Upper lobe of left lung (tissue), 4 donors: Measurements from ENCODE around the gene RBP5.

ENCODE experiments used
- CTCF ChIP-seq, 6 experiments: fragments of 450-650 bp in 4 of 6; fragments of 200-600 bp in 2 of 6; sonication (generic) in 2 of 6; IDR thresholded peaks; one replicate each; pipeline ENCODE4 v1.5.1; 2016 to 2019; ENCODE audit warnings: antibody characterized with exemption in 6 of 6
- EP300 ChIP-seq, 4 donors: sonication (generic); formaldehyde crosslinking; IDR thresholded peaks; one replicate each; pipeline ENCODE4 v1.5.1; 2017; ENCODE audit warnings: antibody characterized with exemption in 4 of 4, control low read depth in 2 of 4
- POLR2A ChIP-seq, 4 donors: fragments of 450-650 bp; IDR thresholded peaks; one replicate each; pipeline ENCODE4 v1.5.1; 2016 to 2017; ENCODE audit warnings: antibody characterized with exemption in 4 of 4, mild to moderate bottlenecking in 2 of 4
- POLR2AphosphoS5 ChIP-seq, 2 donors: sonication (generic); formaldehyde crosslinking; IDR thresholded peaks; one replicate each; pipeline ENCODE4 v1.5.1; 2017; ENCODE audit warnings: antibody characterized with exemption in 2 of 2

DNA sequence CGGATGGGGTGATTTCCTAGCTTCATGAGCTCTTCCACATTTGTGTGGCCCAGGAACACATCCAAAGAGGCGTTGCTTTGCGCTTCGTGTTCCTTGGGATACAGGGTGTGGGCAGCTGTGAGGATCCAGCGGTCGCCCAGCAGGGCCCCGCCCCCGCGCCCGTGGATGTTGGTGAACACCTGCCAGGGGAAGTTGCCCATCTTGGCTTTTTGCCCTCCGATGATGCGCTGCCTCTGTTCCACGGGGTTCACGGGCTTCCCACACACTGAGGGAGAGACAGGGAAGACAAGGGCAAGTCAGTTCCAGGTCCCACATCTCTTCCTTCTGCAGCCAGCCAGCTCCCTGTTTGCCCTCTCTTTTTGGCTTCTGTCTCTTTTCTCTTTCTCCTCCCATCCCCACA lies 47.7 kb downstream of the RBP5 start:
- no peak for TF ChIP-seq CTCF (IDR thresholded peaks at IDR 0.05)
- no peak for TF ChIP-seq EP300 (IDR thresholded peaks at IDR 0.05)
- no peak for TF ChIP-seq POLR2A (IDR thresholded peaks at IDR 0.05)
- TF ChIP-seq POLR2AphosphoS5 (IDR thresholded peaks at IDR 0.05), result no peak
